IPS-18c (cell line): Measurements from ENCODE around the gene ILDR2.

ENCODE experiments used
- H3K4me3 ChIP-seq: 2 replicates; pipeline ENCODE4 v1.7.0; 2013; ENCODE audit warnings: low read depth, mild to moderate bottlenecking, low read length, moderate library complexity; ENCODE audit not compliant: insufficient read depth
- H3K9me3 ChIP-seq: one replicate; pipeline ENCODE4 v1.6.1; 2013; ENCODE audit warnings: mild to moderate bottlenecking, low read length, moderate library complexity; ENCODE audit not compliant: control insufficient read depth, insufficient read depth

The ILDR2 gene

GRCh38 chr1:166939741-166940375 is 35.5 kb downstream of the ILDR2 start:
- H3K9me3 ChIP-seq, result no peaks in the 10 kb centered on the region
- H3K4me3 ChIP-seq, result no peak overlapping the region

DNA sequence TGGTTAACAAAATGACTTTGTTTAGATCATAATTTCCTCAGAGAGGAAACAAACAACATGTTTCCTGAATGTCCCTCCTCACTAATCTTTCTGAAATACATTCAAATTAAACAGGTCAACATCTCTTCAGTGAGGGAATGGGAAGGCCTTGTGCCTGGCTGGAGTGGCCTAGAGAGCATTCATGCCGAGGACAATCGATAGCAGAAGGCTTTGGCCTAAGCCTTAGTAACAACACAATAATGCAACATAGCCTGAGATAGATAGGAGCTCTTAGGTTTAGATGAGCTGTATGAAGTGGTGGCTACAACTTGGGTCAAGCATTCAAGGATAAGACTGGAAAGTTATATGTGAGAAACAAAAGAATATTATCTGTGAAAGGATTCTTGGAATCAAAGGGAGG is 37.4 kb downstream of the ILDR2 start:
- H3K4me3 ChIP-seq, result no peak overlapping the region
- no peaks in the 10 kb centered on the region for H3K9me3 ChIP-seq

GRCh38 chr1:166937329-166937728 is 38.0 kb downstream of the ILDR2 start:
- H3K4me3 ChIP-seq, result no peak overlapping the region
- H3K9me3 ChIP-seq, result no peaks in the 10 kb centered on the region

GRCh38 chr1:166933633-166934032 is 41.7 kb downstream of the ILDR2 start:
- Histone ChIP-seq H3K9me3 (no peaks in the 10 kb centered on the region), H3K4me3 (no peak overlapping the region)

- Histone ChIP-seq H3K9me3 (no peaks in the 10 kb centered on the region), H3K4me3 (no peak overlapping the region)
Measured at GRCh38 chr1:166933140-166933539, 42.2 kb downstream of the ILDR2 start.

DNA sequence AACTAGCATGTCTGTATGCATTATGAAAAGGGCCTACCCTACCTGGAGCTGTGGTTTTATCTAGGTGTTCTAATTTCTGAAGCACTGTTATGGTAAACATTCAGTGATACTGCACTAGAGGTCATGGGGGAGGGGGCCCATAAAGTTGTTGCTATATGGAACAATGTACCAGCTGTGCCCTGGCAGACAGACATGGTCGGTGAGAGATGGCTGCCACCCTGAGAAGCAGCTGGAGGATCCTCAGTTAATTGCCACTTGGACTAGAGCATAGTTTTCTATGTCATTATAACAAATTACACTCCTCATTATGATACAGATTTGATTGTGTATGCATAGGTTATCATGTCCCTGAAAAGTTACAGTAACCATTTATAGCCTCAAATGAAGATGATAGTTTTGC is 45.4 kb downstream of the ILDR2 start:
- no peaks in the 10 kb centered on the region for H3K9me3 ChIP-seq
- H3K4me3 ChIP-seq, result no peak overlapping the region

GRCh38 chr1:166927701-166928100 is 47.6 kb downstream of the ILDR2 start:
- no peaks in the 10 kb centered on the region for H3K9me3 ChIP-seq
- H3K4me3 ChIP-seq, result no peak overlapping the region

DNA sequence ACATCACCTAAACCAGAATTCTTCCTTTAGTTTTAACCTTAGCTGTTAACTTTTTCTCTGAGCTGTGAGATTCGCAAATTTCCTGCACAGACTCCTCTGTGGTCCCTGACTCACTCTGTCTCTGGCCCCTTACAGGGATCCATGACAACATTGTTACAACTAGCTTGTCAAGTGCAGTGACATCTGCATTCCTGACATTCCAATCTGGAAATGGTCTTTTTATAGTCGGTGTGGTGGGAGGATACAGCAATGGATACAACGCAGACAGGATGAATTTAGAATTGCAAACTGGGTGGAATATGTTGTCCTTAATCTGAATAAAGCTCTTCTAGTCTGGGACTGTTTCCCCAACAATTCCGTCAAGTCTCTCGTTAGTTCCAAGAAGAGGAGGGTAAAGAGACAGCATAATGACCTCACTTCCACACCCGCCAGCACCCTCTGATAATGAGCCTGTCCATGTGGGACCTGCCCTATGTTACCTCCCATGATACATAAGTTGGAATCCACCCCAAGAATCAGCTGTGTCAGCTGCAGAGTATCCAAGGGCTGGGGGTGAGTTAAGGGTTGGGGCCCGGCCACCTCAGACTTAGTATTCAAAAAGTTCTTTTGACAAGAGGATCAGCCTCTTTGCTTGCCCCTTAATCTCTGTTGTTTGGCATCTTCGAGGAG is 49.4 kb downstream of the ILDR2 start:
- Histone ChIP-seq H3K9me3 (no peaks in the 10 kb centered on the region), H3K4me3 (no peak overlapping the region)

- no peak overlapping the region for H3K4me3 ChIP-seq
Measured at GRCh38 chr1:166924823-166925541, 50.4 kb downstream of the ILDR2 start.

GRCh38 chr1:166920561-166921475 is 54.5 kb downstream of the ILDR2 start:
- peak overlapping the region; percentile 57 for H3K4me3 ChIP-seq
- peaks cover 4% of the 10 kb centered on the region for H3K9me3 ChIP-seq

More at GRCh38 chr1:166924823-166925541, 50.4 kb downstream of the ILDR2 start:
- peaks cover 4% of the 10 kb centered on the region for H3K9me3 ChIP-seq

- Histone ChIP-seq H3K4me3 (no peak overlapping the region), H3K9me3 (peaks cover 4% of the 10 kb centered on the region)
Measured at GRCh38 chr1:166918956-166919316, 56.4 kb downstream of the ILDR2 start.

DNA sequence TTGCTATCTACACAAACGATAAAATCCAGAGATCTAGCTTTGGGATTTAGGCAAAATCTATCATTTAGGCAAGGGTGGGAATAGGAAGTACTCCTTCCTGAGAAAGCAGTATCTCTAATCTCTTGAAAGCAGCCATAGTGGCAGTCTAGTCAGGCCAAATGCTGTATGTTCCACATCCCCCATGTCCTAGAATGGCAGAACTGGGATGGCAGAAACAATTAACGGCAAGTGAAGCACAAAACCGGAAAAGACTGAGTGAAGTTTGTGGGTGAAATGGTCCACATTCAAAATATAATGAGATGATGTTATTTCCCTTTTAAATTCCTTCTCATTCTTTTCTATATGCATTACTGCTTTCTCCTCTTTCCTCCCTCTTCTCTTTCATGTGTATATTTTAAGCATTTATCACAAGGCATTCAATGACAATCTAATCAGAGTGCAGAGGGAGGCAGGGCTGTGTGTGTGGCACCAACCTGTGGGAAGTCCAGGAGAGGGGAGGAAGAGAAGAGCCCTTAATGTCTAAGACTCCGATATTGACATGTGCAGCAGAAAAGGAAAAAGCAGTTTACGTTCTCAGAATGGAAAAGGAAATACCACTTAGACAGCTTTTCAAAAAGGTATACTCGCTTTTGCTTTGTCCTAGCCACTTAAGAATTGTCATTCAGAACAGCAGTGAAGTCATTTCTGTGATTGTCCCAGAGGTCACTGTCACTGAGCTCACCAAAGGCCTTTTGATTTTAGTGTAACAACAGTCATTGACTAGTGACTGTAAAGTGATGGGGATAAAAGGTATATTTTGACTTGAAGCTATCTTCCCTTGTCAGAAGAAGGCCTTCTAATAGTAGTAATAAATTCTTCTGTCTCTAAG is 57.0 kb downstream of the ILDR2 start:
- H3K4me3 ChIP-seq, result no peak overlapping the region
- H3K9me3 ChIP-seq, result peaks cover 4% of the 10 kb centered on the region

DNA sequence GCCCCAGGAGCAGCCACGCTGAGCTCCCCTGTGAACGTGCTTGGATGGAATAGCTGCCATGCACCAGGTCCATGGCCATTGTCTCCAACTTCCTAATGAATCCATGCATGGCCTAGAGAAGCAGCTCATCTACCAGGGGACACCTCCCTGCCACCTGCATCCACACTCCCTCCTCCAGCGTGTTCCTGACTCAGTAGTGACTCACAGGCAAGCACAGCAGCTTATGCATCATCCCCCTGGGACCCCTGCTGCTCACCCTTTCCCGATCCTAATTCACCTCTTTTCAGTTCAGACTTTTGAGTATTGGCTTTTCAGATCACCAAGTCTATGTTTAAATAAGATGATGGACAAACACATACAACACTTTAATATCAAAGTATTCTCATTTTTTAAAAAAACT is 59.4 kb downstream of the ILDR2 start:
- H3K9me3 ChIP-seq, result peaks cover 6% of the 10 kb centered on the region
- H3K4me3 ChIP-seq, result no peak overlapping the region

- H3K4me3 ChIP-seq, result no peak overlapping the region
Measured at GRCh38 chr1:166915042-166915441, 60.3 kb downstream of the ILDR2 start.

GRCh38 chr1:166914111-166914510 is 61.2 kb downstream of the ILDR2 start:
- Histone ChIP-seq H3K4me3 (no peak overlapping the region), H3K9me3 (peaks cover 2% of the 10 kb centered on the region)

More at GRCh38 chr1:166915042-166915441, 60.3 kb downstream of the ILDR2 start:
- H3K9me3 ChIP-seq, result peaks cover 3% of the 10 kb centered on the region

DNA sequence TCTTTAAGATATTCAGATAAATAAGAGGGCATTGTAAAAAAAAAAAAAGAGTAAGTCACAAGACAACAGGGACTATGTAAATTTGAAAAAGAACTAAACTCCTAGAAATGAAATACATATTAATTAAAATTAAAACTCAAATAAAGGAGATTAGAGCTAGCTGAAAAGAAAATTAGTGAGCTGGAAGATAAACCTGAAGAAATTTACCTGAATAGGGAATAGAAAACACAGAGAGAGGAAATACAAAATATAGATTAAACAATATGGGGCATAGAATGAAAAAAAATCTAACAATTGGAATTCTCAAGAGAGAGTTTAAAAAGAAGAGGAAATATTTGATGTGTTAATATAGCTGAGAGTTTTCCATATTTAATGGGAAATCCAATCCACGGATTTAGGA is 63.7 kb downstream of the ILDR2 start:
- Histone ChIP-seq H3K9me3 (peaks cover 2% of the 10 kb centered on the region), H3K4me3 (no peak overlapping the region)
